GM06990 (cell line): ENCODE measurements around the gene ZNF576.
A peak's percentile ranks its signal among the peaks of the same experiment; 100 is the strongest.

ENCODE experiments used
- DNase-seq: peaks from one replicate; pipeline ENCODE4 v3.0.0-alpha.2; 2011; ENCODE audit not compliant: insufficient read length; ENCODE audit errors: extremely low read depth
- H3K27me3 ChIP-seq: replicated peaks from 2 replicates; pipeline ENCODE4 v1.6.0; 2011; ENCODE audit warnings: low read length; ENCODE audit not compliant: control insufficient read depth, insufficient read depth
- H3K36me3 ChIP-seq: 2 replicates; pipeline ENCODE4 v1.5.1; 2011; ENCODE audit warnings: low read length; ENCODE audit not compliant: control insufficient read depth, insufficient read depth
- H3K4me3 ChIP-seq: replicated peaks from 2 replicates; pipeline ENCODE4 v1.5.1; 2011; ENCODE audit warnings: low read depth, mild to moderate bottlenecking, control low read depth, low read length
- CTCF ChIP-seq: IDR thresholded peaks from 2 replicates; pipeline ENCODE4 v1.5.1; 2011; ENCODE audit warnings: low read length, control low read depth, mild to moderate bottlenecking, inconsistent platforms; ENCODE audit not compliant: insufficient read depth, poor library complexity, severe bottlenecking

Gene ZNF576

GRCh38 chr19:43618921-43619261 is 22.5 kb downstream of the ZNF576 start:
- TF ChIP-seq CTCF: no peak

GRCh38 chr19:43619262-43620060 is 23.1 kb downstream of the ZNF576 start, which contains the start of gene ZNF428:
Gene ZNF428 (minus strand): TSS chr19:43619629. CDS start chr19:43614304, 5,325 bp downstream.
- Histone ChIP-seq H3K4me3 (peak within 1 kb of the TSS; percentile 84), H3K27me3 (no peaks in the 10 kb centered on the region), H3K36me3 (no peaks in the 10 kb centered on the region)
- no peak for TF ChIP-seq CTCF
- peak; percentile 92 for DNase-seq

More at GRCh38 chr19:43618921-43619261, 22.5 kb downstream of the ZNF576 start:
- Histone ChIP-seq H3K27me3 (no peaks in the 10 kb centered on the region), H3K36me3 (no peaks in the 10 kb centered on the region), H3K4me3 (peak overlapping the region; percentile 84)
- DNase-seq: no peak

- Histone ChIP-seq H3K36me3 (no peaks in the 10 kb centered on the region), H3K4me3 (peak overlapping the region; percentile 84), H3K27me3 (no peaks in the 10 kb centered on the region)
- TF ChIP-seq CTCF: no peak
- no peak for DNase-seq
Observed at GRCh38 chr19:43620061-43621001, 23.9 kb downstream of the ZNF576 start.

GRCh38 chr19:43622070-43622469 is 25.7 kb downstream of the ZNF576 start:
- TF ChIP-seq CTCF: no peak
- Histone ChIP-seq H3K4me3 (no peak overlapping the region), H3K27me3 (no peaks in the 10 kb centered on the region), H3K36me3 (no peaks in the 10 kb centered on the region)
- DNase-seq: no peak

GRCh38 chr19:43622956-43623355 is 26.6 kb downstream of the ZNF576 start:
- DNase-seq: no peak
- TF ChIP-seq CTCF: no peak
- Histone ChIP-seq H3K4me3 (no peak overlapping the region), H3K36me3 (no peaks in the 10 kb centered on the region), H3K27me3 (no peaks in the 10 kb centered on the region)
